ENCODE results near the gene CNOT8. TPM values are rescaled to one million over a fixed set of nuclear protein-coding genes. Genes with fewer than 3 reads are reported as not detected.
"Not testable (repeated sequence)": the region's sequence is repeated elsewhere in the genome, so short reads cannot be mapped to it uniquely, and the experiment has no call there.

Gene CNOT8
- polyA plus RNA-seq, 3 donors, result 70.6 to 79.6 (median 72.4) TPM

- DNase-seq, result no peak
Measured at GRCh38 chr5:154899151-154899816, 40.9 kb downstream of the CNOT8 start.

- no peak for DNase-seq
Measured at GRCh38 chr5:154900066-154900465, 41.6 kb downstream of the CNOT8 start.

- no peak for DNase-seq
Measured at GRCh38 chr5:154901276-154901675, 42.8 kb downstream of the CNOT8 start.

- DNase-seq, result no peak
Measured at GRCh38 chr5:154901913-154902312, 43.5 kb downstream of the CNOT8 start.

GRCh38 chr5:154905601-154906000 is 47.2 kb downstream of the CNOT8 start:
- DNase-seq, result not testable (repeated sequence)

GRCh38 chr5:154916874-154917273 is 58.4 kb downstream of the CNOT8 start:
- DNase-seq, result no peak

GRCh38 chr5:154917757-154918156 is 59.3 kb downstream of the CNOT8 start:
- DNase-seq, result no peak

- DNase-seq, result no peak
Measured at GRCh38 chr5:154923441-154924430, 65.3 kb downstream of the CNOT8 start.

Other genes starting within 250 kb of the CNOT8 start
- 100 to 1,000 TPM; 132 to 172 (median 158) TPM for gene LARP1, start 103.2 kb upstream of the CNOT8 start, polyA plus RNA-seq (ENCODE audit: insufficient read length in 3 of 3)
- gene FAXDC2, start 8.0 kb upstream of the CNOT8 start, polyA plus RNA-seq (ENCODE audit: insufficient read length in 3 of 3), result 10 to 100 TPM; 31.6 to 39.3 (median 38.3) TPM
- 10 to 100 TPM; 20.6 to 21.8 (median 21.0) TPM for gene GEMIN5, start 79.6 kb downstream of the CNOT8 start, polyA plus RNA-seq (ENCODE audit: insufficient read length in 3 of 3)
- gene MRPL22, start 82.4 kb downstream of the CNOT8 start, polyA plus RNA-seq (ENCODE audit: insufficient read length in 3 of 3), result 10 to 100 TPM; 44.4 to 49.0 (median 46.4) TPM
- gene KIF4B, start 155.1 kb downstream of the CNOT8 start, polyA plus RNA-seq (ENCODE audit: insufficient read length in 3 of 3), result under 1 TPM; 0.24 to 0.29 (median 0.27) TPM